Thyroid gland (tissue), 4 donors: ENCODE data around the gene MYRFL. TPM values are rescaled to one million over a fixed set of nuclear protein-coding genes. Genes with fewer than 3 reads are reported as not detected.

ENCODE experiments used
- DNase-seq, 2 donors: peaks; one replicate each; pipeline ENCODE4 v3.0.0-alpha.2; 2019
- H3K27ac ChIP-seq, 3 donors: fragments of 200-600 bp; sonication (generic); 1 replicate in 2 of 3; 2 replicates in 1 of 3; pipeline ENCODE4 v1.5.1; 2016 to 2019; ENCODE audit warnings: mild to moderate bottlenecking in 1 of 3, moderate library complexity in 1 of 3
- H3K27me3 ChIP-seq: fragments of 200-600 bp; sonication (generic); one replicate; pipeline ENCODE4 v1.5.1; 2019
- H3K36me3 ChIP-seq, 2 donors: fragments of 200-600 bp; sonication (generic); one replicate each; pipeline ENCODE4 v1.5.1; 2016 to 2019
- H3K4me1 ChIP-seq, 2 donors: fragments of 200-600 bp; sonication (generic); one replicate each; pipeline ENCODE4 v1.5.1; 2017 to 2019
- H3K4me3 ChIP-seq, 3 donors: fragments of 200-600 bp; sonication (generic); replicated peaks in 1 of 3; 1 replicate in 2 of 3; 2 replicates in 1 of 3; pipeline ENCODE4 v1.5.1; 2016; ENCODE audit warnings: mild to moderate bottlenecking in 1 of 3
- H3K9me3 ChIP-seq: fragments of 200-600 bp; sonication (generic); one replicate; pipeline ENCODE4 v1.5.1; 2017
- CTCF ChIP-seq, 6 experiments: fragments of 200-600 bp in 3 of 6; fragments of 450-650 bp in 3 of 6; sonication (generic) in 3 of 6; IDR thresholded peaks; one replicate each; pipeline ENCODE4 v1.5.1; 2016 to 2019; ENCODE audit warnings: antibody characterized with exemption in 6 of 6, mild to moderate bottlenecking in 2 of 6, inconsistent platforms in 1 of 6, moderate library complexity in 1 of 6
- POLR2A ChIP-seq, 2 donors: fragments of 450-650 bp; IDR thresholded peaks; one replicate each; pipeline ENCODE4 v1.6.1; 2017; ENCODE audit warnings: antibody characterized with exemption in 2 of 2, mild to moderate bottlenecking in 2 of 2, moderate library complexity in 1 of 2
- WGBS, 2 donors: methylation state at CpG; one replicate each; pipeline ENCODE4 v1.1.5; 2017; 5-methylcytosine and 5-hydroxymethylcytosine counted together
- intact Hi-C: fragments of 100-400 bp; cut with DNase I; formaldehyde crosslinking; loops from one replicate; pipeline ENCODE4 v1.15.1; 2023
- total RNA-seq, 4 donors: library from RNA; depleted of rRNA; stranded (reverse); fragments of >200 nt; gene quantifications; one replicate each; pipeline ENCODE4 v1.2.3, GENCODE V29; 2016

The MYRFL gene
- total RNA-seq, 4 donors from 2014 or later, result 0.40 TPM; not detected in 3

GRCh38 chr12:69875416-69875935 lies 50.4 kb downstream of the MYRFL start:
- DNase-seq, result no peak
- Histone ChIP-seq H3K4me1 (peaks cover 0 to 4% of the 10 kb centered on the region in 2 donors), H3K27me3 (no peaks in the 10 kb centered on the region), H3K36me3 (no peaks in the 10 kb centered on the region), H3K27ac (no peak overlapping the region), H3K4me3 (no peak overlapping the region), H3K9me3 (no peaks in the 10 kb centered on the region)
- 79 to 92% methylated on average over 11 of the region's 11 CpGs for WGBS, 2 donors
- intact Hi-C loops, result no loop called here
- no peak for TF ChIP-seq CTCF (IDR thresholded peaks at IDR 0.05)
- TF ChIP-seq POLR2A (IDR thresholded peaks at IDR 0.05), result no peak

GRCh38 chr12:69879007-69879960 lies 54.3 kb downstream of the MYRFL start:
- Histone ChIP-seq H3K4me1 (peaks cover 3 to 6% of the 10 kb centered on the region in 2 donors), H3K4me3 (no peak overlapping the region), H3K27ac (no peak overlapping the region), H3K36me3 (no peaks in the 10 kb centered on the region), H3K27me3 (no peaks in the 10 kb centered on the region), H3K9me3 (no peaks in the 10 kb centered on the region)
- intact Hi-C loops, result no loop called here
- WGBS, 2 donors, result 36 to 43% methylated on average over 23 of the region's 23 CpGs
- DNase-seq, result peak; percentile 68 to 71
- TF ChIP-seq POLR2A (IDR thresholded peaks at IDR 0.05) (no peak), CTCF (IDR thresholded peaks at IDR 0.05) (peak; percentile 67 to 87 (median 74))

- DNase-seq, result no peak
- Histone ChIP-seq H3K4me1 (peaks cover 7 to 18% of the 10 kb centered on the region in 2 donors), H3K27me3 (no peaks in the 10 kb centered on the region), H3K27ac (no peak overlapping the region), H3K9me3 (no peaks in the 10 kb centered on the region), H3K4me3 (no peak overlapping the region), H3K36me3 (no peaks in the 10 kb centered on the region)
- TF ChIP-seq POLR2A (IDR thresholded peaks at IDR 0.05) (no peak), CTCF (IDR thresholded peaks at IDR 0.05) (no peak)
- 79 to 87% methylated on average over 4 of the region's 4 CpGs for WGBS, 2 donors
- intact Hi-C loops, result loop anchor here (5.0 kb wide), 1 partner anchor 692 kb away; no protein-coding TSS in a partner anchor
Measured at GRCh38 chr12:69880571-69880970, 55.5 kb downstream of the MYRFL start.

GRCh38 chr12:69881771-69882170 lies 56.7 kb downstream of the MYRFL start:
- H3K27me3 ChIP-seq, result no peaks in the 10 kb centered on the region
- no peak overlapping the region for H3K4me3 ChIP-seq
- intact Hi-C loops, result loop anchor here (5.0 kb wide), 1 partner anchor 691 kb away; no protein-coding TSS in a partner anchor
- DNase-seq, result no peak
- WGBS, 2 donors, result 67 to 93% methylated on average over 3 of the region's 3 CpGs
- H3K36me3 ChIP-seq, result no peaks in the 10 kb centered on the region
- H3K4me1 ChIP-seq, result peaks cover 10 to 19% of the 10 kb centered on the region in 2 donors
- no peak overlapping the region for H3K27ac ChIP-seq
- no peaks in the 10 kb centered on the region for H3K9me3 ChIP-seq
- TF ChIP-seq POLR2A (IDR thresholded peaks at IDR 0.05), result no peak
- TF ChIP-seq CTCF (IDR thresholded peaks at IDR 0.05), result no peak

GRCh38 chr12:69884386-69884785 lies 59.4 kb downstream of the MYRFL start:
- Histone ChIP-seq H3K4me3 (no peak overlapping the region), H3K9me3 (no peaks in the 10 kb centered on the region), H3K27me3 (no peaks in the 10 kb centered on the region), H3K27ac (no peak overlapping the region), H3K36me3 (no peaks in the 10 kb centered on the region), H3K4me1 (peaks cover 10 to 15% of the 10 kb centered on the region in 2 donors)
- peak; percentile 78 to 84 for DNase-seq
- intact Hi-C loops, result loop anchor here (5.0 kb wide), 1 partner anchor 688 kb away; no protein-coding TSS in a partner anchor
- 20 to 21% methylated on average over 2 of the region's 2 CpGs for whole genome bisulfite sequencing, 2 donors
- TF ChIP-seq CTCF (IDR thresholded peaks at IDR 0.05) (no peak), POLR2A (IDR thresholded peaks at IDR 0.05) (no peak)
